Activated CD4-positive, alpha-beta T cell treated with anti-CD3 and anti-CD28 coated beads, Interleukin-2, amount 50 U/mL, for 48 hours (primary cell): Measurements from ENCODE around the gene STK39.

Experiments used
- DNase-seq, 2 experiments: peaks; one replicate each; pipeline ENCODE4 v3.0.0-alpha.2; 2020

STK39 gene

DNA sequence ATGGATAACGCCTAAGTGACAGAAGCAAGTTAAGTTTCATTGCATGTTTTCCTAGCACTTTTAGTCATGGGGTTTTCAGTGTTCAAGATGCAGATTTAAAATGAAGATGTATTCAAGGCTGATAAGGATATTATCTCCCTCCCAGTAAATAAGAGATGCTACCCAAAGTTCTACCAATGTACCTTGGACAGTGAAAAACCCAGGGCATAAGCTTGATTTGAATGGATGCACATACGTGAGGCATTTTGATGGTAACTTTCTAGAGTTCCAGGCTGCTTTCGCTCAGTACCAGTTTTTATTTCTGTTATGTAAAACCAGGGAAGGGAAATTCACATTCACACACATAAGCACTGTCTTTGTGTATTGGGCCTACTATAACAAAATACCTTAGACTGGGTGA is 90.3 kb downstream of the STK39 start:
- DNase-seq = no peak

DNA sequence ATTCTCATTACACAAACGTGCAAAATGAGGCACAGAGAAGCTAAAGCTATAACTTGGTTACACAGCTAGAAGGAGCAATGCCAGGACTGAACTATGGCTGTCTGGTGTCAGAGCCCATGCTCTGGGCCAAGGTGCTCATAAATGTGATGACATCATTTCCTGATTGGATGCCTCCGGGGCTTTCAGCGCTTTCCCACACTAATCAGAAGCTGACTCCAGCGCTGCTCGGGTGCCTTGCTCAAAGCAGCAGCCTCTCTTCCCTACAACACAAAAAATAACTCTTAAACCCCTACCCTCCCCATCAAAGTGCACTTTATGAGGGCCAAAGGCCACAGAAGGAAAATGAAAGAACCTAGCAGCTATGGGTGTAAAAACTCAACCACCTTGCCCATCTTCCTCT is 90.7 kb downstream of the STK39 start:
- DNase-seq = no peak

DNA sequence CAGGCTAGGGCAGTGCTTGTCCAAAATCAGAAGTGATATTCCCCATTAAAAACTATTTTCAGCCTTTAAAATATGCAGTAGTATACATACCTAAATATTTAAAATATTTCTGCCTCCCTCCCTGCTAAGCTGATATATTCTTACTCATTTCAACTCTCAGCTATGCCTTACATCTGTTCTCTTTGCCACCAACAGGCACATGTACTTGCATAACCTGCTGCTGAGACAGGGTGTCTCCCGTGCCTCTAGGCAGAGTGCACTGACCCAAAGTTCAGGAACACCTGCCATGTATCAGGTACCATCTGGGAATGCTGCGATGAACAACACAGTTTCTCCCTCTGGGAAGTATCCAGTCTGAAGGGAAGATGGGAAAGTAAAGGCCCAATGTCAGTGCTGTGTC is 91.7 kb downstream of the STK39 start:
- no peak for DNase-seq

DNA sequence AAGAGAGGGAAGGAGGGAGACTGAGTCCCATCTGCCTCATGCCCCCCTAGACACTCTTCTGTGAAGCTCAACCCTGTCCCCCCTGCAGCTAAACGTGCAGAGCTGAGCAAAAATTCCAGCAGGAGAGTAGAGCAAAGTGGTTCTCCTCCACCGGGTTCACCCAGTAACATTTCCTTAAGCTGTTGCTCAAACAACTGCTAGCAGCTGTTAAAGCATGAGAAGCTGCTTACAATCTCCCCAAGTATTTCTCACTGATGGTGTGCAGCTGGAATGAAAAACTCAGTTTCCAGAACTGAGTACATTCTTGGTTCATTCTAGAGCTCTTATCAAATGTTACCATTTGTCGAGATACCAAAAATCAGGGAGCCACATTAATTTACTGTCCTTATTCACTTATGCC is 92.3 kb downstream of the STK39 start:
- no peak for DNase-seq

DNA sequence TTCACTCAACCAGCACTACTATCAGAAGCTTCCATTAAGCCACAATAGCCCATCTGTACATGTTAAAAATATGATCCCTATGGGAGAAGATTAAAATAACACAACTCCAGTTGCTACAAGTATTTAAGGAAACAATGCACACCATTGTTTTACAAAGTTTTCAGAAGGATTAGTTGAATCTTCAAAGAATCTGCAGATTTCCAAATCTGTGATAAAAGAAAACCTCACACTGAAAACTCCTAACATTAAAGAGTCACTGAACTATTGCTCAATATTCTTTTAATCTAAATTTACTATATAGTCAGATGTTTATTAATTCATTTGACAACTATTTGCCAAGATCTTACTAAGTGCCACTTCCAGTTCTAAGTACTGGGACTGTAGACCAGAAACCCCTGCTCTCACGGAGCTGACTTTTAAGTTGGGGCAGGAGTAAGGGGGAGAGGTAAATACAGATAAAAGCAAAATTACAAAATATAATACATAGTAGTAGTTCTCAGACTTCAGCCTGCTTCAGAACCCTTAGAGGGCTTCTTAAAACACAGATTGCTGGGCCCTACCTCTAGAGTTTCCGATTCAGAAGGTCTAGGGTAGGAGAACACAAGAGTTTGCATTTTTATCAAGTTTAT is 94.4 kb downstream of the STK39 start:
- DNase-seq = no peak

DNA sequence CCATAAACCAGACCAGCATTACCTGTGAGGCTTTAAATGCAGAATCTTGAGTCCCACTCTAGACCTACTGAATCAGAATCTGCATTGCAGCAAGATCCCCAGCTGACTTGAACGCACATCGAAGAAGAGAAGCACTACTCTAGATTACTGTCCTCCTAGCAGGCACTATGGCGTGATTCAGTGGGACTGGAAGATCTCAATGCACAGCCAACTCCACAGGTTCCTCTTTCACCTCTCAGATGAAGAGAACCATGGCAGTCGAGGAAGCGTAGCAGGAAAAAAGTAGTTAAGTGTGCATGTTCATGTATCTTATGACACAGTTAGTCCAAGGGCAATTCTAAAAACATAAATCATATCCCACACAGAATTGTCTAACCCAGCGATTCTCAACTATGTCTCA is 97.4 kb downstream of the STK39 start:
- DNase-seq = no peak

DNA sequence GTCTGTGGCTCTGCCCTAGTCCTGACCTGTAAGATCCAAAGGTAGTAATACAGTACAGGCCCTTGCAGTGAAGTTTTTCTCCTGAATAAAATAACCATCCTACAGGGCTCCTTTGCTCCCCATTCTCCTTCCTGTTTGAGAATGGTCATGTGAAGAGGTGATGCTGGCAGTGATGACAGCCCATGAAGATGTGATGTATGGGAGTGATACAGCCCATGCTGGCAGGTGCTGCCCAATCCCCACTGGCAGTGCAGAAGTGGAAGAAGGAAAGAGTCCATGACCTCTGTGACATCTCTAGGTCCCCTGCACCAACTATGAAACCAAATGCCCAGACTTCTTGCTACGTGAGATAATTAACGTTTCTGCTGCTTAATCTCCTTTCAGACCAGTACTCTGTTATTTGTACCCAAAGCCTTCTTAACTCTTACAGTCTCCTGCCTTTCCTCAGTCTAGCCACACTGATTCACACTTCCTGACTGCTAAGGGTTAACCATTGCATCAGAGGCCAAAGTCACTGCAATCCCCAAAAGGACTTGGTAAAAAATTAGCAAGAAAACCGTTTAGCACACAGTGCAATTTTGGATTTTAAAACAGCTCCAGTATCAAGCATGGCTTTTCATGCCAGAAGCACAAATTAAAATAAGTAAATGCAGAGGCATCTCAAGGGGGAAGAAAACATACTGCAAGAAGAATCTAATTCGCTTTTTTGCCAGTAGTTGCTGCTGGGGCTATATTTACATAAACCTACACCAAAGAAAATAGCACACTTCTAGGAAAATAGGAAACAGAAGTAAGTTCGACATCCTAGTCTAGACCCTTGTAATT is 98.0 kb downstream of the STK39 start:
- no peak for DNase-seq

DNA sequence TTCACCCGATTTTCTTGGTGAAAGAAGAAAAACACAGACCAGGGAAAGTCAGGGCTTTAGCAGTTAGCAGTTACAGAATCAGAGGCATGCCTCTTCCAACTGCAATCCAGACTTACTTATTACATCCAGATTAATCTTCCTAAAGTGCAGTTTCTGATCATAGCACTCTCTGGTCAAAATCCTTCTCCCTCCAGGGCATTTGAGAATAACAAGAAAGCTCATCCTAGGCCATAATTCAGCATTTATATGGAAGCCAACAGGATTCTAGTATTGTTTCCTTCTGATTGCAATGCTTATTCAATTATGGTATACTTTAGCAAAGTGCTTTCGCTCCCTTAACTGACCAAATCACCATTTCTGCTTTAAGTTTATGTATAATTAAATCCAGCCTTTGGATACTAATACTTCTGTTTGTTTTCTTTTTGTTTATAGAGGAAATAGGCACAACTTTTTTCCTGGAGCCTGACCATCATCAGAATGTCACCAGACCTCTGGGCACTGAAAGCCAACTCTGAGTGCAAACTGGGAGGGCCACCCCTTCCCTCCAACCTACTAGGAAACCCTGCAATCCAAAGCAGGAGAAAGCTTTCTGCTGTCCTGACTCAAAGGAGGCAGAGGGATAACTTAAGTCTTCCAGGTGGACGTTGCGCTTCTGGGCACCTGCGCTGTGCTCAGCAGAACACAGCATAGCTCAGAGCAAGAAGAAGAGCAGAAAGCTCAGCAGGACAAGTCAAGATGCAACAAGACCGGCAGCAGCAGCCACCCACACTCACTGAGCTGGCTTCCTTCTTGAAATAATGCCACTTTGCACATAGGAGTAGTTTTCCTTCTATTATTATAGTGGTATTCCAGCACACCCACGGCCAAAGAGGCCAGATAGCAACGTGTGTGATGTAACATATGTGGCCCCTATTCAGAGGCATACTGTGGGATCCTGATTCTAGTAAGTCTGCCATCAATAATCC is 99.3 kb downstream of the STK39 start:
- no peak for DNase-seq

DNA sequence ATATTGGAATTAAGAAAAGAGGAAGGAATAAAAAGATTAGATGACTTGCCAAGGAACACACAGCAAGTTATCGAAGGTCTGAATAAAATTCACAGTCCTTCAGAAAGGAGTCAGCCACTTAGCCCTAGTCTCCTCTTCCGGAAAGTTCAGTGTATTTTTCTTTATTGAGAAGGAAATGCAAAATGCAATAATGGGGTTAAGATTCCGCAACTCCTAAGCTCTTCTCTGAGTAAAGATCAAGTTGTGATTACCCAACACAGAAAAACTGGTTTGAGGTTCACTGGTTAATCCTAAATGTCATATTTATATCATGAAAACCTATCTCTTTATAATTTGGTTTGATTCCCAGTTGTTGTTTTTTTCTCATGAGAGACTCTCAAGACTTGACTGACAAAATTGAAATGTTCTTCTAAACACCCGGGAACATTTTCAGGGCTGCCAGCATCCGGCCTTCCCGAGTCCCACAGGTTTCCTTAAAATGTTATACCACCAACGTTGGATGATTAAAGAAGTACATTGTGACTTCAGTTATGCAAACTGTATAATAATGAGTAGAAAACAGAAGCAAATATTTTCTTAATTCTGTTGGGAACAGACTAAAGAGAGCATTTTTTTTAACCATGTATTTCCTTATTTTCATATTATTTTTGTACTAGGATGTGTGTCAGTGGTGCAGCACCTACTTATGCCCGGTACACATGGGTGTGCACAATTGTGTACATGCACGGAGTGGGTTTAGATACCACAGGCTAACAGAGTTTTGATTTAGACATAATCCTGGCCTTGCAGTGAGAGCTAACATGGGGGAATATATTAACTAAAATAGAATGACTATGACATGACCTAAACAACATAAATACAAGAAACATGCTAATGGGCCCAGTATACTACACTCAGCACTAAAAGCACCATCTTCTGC is 100.2 kb downstream of the STK39 start:
- DNase-seq = no peak

DNA sequence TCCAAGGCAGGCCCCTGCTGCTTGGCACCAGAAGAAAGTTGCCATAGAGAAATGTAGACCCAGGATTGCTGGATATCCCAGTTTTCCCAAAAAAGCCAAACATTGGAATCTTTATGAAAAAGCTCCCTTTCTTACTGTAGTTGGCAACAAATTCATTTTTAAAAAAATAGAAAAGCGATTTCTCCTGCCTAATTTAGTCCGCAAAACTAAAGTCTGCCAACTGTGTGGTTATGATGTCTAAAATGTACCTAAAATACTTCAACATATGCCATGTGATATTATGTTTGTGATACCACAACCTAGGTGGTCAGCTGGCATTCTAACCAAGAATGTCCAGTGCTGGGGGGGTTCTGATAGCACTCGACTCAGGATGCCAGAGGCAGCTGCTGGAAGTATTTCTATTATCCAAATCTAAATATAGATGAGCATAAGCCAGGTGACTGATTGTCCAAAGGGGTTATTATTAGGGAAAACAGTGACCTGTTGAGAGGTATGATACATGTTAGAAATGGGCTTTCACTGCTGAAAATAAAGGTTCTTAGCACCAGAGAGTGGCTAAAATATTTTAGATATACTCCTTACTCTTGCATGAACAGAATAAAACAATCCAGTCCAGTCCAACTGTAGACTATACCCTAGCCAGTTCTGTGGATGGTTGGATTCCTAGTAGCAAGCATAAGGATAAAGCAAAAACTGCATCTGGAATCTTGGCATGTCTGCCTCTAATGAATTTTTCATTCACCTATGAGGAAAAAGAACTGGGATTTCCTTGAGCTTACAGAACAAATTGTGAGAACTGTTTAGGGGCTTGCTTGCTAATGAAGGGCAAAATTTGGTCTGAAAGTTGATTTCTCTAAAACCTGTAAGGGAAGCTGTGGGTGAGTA is 101.7 kb downstream of the STK39 start:
- DNase-seq = no peak

DNA sequence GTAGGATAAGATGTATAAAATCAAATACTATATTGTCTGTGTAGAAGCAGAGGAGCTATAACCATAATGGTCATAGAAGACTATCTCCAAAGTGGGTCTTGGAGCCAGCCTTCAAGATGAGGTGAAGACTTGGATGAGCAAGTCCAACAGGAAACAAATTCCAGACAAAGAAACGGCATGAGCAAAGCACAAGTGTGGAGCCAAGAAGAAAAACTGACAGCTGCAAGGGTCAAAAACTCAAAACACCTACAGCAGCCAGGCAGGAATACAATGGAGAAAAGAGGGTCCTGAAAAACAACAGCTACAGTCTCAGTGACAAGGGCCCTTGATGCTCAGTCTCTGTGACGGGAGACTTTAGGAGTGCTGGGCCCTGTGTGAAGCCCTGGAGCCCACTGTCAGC is 102.4 kb downstream of the STK39 start:
- no peak for DNase-seq

DNA sequence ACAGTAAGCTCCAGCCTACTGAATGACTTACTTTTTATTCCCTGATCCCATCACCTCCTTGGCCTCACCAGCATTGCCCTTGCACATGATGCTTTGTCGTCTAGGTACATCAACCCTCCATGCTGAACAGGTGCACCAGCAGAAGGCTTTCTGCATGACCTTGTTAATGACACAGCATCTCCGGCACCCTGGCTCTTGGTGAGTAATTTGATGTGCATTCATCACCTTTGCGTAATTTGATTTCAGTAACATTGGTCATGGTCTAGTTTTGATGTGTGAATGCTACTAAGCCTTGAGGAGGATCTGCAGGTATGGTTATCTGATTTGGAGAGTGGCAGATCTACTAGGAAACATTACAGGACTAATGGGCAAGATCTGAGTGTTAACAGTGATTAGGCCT is 103.6 kb downstream of the STK39 start:
- no peak for DNase-seq

DNA sequence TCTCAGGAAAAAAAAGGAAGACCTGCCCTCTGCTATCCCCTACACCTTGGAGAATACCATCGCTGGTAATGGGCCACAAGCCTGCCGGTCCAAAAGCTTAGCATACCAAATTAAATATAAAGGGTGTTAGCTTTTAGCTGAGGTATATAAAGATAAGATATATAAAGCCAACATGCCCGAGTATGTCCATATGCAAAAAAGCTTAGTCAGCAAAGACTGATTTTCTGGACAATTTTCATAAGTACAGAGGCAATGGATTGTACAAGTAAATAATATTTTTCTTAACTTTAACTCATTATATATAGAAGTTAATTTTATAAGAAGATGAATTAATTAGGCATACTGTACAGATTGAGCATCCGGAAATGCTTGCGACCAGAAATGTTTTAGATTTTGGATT is 106.5 kb downstream of the STK39 start:
- DNase-seq = no peak

DNA sequence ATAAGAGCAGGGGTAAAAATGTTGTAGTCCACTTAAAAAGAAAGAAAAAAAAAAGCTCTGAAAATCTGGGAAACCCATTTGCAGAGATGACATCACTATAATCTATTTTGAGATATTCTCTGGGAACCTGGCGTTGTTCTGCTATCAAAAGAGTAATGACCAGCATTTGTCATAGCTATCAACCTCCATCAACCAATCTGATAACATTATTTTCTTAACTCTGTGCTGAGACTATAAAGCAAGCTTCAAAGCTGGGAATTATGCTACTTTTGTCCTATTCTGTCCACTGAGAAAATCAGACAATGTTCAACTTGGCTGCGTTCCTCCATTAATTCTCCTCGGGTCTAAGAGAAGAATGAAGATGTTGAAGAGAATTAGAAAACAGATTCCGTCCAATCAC is 107.5 kb downstream of the STK39 start:
- no peak for DNase-seq

DNA sequence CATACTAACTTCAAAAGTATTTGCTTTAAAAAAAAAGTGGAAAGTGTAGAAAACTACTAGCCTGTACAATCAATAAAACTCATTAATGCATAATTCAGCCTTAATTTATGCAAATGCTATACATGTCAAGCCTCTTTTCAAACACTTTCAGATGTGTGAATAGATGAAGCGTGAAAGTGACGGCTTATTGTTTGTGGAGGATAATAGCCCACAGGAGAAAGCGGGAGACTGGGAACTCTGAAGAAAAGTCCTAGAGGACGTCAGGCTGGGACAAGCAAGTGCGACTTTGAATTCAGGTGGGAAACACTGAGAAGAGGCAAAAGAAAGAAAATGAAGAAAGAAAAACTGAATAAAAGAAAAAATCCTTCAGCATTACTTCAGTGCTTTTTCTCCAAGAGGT is 108.5 kb downstream of the STK39 start:
- no peak for DNase-seq

DNA sequence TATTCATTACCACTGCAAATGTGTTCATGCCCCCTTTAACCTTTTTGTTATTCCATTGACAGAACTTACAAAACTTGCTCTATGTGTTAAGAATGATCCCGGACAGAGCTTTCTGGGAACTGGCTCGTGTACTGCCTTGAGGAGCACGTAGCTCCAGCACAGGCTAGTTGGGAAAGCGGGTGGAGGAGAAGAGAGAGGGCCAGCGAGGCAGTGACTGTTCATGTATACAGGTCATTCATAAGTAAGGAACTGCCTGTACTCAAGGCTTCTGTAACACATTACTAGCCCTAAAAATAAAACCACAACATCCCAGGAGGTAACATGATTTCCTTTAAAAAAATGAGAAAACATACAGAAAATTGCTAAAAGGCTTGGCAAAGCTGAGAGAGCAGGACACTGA is 109.0 kb downstream of the STK39 start:
- DNase-seq = no peak

DNA sequence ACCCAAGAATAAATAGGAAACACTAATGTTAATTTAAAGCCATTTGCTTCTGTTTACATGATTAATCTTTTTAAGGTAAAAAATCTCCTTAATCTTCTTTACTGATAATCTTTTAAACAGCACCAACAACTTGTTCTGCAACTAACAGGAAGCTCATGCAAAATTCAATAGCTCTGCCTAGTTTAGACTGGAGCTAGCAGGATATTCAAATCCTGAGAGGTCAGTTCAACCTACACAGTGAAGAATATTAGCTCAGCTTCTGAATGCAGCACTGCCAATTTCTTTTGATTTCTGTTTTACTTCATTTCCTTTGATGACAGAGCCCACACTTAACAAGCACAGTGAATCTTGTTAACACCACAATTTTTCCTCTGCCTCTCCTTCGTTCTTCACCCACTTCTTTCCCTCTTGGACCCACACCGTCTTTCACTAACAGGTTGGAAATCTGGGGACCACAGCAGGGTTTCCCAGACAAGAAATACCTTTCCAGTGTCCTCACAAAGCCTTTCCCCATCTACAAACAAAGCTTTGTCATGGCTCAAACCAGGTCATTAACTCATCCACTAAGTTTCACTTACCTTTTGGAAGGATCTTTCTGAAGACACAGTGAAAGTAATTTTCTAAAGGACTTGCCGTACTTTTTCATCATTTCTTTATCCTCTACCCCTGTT is 109.8 kb downstream of the STK39 start:
- no peak for DNase-seq

DNA sequence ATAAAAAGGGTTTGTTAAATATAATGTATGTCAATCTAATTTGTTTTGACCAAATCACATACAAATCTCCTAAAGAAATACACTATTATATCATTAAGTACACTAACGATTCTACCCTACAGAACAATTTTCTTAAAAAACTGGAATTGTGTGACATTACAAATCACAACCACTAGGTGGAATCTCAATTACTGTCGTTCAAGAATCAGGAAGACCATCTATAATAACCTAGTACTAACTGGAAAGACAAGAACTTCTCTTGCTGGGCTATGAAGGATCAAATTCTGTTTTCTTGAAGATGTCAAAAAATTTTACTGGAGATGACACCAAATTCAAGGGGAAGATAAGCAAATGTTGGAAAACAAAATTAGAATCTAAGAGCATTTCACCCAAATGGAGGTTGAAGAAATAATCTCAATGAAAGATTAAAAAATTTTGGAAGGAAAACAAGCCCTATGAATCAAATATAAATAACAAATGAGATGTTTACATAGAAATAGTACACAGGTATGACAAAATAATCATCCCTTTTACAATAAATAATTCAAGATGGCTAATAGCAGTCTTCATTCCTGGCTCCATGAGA is 110.9 kb downstream of the STK39 start:
- no peak for DNase-seq

DNA sequence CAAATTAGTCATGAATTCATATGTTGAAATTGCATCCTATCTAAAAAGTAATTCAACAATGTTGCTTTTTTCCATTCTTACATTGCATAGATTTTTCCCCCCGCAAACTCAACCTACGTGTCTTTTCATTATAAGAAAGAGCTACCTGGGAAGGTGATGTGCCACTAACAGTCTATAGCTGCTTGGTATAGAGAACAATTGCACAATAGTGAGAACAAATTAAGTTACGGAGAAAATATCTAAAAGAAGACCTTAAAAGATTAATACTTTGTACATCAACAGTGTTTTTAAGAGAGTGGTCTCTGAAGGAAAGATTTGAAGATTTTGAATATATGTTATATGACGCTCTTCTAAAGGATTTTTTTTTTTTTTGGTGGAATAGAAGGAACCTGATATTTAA is 111.8 kb downstream of the STK39 start:
- DNase-seq = no peak

DNA sequence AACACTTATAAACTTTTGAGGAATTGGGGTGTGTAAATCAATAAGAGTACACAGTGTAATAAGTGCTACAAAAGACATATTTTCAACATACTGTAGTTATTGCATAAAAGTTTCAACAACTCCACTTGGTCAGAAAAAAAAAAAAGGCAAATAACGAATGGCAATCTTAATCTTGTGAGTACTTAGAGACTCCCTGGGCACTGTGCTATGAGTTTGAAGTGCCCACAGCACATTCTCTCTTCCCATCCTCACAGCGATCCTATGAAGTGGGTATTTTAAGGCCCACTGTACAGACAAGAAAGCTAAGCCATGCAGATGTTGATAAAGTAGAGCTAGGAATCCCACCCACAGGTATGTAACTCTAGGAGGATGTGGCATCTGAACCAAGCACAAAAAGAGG is 112.3 kb downstream of the STK39 start:
- no peak for DNase-seq
